GM19467 (cell line): ENCODE measurements around the gene PARP14.
"Not testable (repeated sequence)": the region's sequence is repeated elsewhere in the genome, so short reads cannot be mapped to it uniquely, and the experiment has no call there.

ENCODE experiments used
- ATAC-seq: cut with Tn5 transposase; IDR thresholded peaks from one replicate; pipeline ENCODE4 v1.9.1; 2021; ENCODE audit warnings: mild to moderate bottlenecking, moderate library complexity; ENCODE audit not compliant: unreplicated experiment

The PARP14 gene

DNA sequence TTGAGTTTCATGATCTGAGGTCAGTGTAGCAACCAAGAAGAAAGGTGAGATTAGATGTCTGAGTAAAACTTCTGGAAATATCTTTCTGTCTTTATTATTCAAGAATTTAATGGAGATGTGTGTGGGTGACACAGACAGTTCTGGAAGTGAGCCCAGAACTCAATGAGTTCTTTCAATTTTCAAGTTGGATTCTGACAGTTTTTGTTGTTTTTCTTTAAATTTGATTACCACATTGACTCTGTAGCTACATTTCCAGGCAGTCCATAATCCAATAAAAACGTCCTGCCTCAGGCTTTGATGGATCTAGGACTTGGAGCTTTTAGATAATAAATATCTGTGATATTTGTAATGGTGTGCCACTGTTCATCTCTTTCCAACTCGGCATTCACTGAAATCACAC, 3.9 kb upstream of the PARP14 start:
- ATAC-seq, result no peak

- ATAC-seq, result no peak
These were observed 3.4 kb upstream of the PARP14 start for GRCh38 chr3:122677216-122677615.

DNA sequence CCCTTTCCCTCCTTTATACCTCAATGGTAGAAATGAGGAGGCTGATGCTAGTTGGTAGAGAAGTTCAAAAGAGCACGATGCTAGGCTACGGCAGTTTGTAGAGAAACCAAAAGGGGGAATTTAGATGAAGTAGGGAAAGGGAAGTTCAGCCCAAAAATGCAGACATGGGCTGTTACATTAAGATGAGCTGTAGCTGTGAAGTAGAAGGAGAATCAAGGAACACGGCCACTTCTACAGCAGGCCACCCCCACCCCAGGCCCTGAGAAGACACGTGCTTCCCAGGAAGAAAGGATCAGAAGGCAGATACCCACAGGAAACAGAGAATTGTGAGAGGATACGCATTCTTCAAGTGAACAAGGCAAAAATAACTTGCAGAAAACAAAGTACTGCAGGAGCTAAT, 2.1 kb upstream of the PARP14 start:
- no peak for ATAC-seq

DNA sequence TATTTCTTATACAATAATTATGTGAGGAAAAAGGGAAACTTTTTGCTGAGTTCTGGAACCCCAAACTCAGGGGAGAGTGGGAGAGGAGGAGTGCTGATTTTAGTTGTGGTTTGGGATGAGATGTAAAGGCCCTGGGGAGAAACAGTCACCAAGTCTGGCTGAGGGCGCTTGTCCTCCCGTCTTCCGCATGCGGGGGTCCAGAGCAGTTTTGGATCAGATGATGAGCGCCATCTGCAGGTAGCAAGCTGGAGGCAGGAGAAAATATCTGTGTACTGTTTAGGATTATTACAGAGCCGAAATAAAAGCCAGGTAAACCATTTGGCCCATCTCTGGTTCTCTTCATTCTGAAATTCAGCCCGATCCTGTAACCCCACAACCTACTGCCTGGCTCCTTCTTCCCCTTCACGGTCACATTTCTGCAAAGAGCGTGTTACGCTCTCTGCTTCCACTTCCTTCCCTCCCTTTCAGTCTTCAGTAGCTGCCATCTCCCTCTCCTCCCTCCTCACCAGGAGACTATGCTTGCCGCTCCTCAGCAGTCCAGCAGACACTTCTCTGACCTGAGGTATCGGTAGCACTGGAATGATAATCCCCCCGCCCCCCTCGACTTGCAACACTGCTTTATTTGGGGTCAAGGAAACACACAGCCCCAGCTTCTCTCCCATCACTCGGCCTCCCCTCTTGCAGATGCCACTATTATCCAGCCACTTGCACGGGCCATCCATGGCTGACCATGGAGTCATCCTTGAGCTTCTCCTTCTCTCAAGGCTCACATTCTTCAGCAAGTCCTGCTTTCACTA, 1.4 kb upstream of the PARP14 start:
- peak; percentile 38 for ATAC-seq

GRCh38 chr3:122679882-122680474, 661 bp upstream of the PARP14 start:
- no peak for ATAC-seq

DNA sequence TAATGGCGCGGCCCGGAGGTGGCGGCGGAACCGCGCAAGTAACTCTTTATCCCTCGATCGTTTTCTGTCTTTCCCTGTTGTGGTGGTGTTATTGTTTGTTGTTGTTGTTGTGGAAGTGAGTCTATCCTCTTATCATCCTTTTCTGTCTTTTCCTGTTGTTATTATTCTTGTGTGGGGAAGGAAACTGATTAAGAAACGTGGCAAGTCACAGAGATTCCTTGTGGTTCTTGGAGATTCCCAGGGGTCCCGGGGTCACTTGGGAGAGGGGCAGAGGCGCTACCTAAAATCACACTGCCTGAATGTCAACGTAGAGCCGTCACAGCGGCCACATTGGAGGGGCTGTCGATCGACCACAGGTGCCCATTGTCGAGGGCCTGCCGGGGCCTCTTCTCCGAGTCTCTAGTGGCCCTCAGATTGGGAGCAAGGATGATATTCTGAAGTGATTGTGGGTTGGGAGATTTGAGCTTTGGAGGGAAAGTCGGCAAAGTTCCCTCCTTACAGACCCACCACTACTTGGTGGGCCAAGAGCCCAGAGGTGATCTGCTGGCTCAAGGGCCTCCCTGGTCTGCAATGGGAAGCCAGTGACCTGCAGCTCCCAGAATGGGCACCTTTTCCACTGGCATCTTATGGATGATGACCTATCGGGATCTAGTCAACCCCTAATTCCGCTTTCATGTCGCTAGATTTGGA, 790 bp downstream of the PARP14 start:
- ATAC-seq, result no peak

- ATAC-seq, result no peak
These were observed 1.4 kb downstream of the PARP14 start for GRCh38 chr3:122681974-122682409.

DNA sequence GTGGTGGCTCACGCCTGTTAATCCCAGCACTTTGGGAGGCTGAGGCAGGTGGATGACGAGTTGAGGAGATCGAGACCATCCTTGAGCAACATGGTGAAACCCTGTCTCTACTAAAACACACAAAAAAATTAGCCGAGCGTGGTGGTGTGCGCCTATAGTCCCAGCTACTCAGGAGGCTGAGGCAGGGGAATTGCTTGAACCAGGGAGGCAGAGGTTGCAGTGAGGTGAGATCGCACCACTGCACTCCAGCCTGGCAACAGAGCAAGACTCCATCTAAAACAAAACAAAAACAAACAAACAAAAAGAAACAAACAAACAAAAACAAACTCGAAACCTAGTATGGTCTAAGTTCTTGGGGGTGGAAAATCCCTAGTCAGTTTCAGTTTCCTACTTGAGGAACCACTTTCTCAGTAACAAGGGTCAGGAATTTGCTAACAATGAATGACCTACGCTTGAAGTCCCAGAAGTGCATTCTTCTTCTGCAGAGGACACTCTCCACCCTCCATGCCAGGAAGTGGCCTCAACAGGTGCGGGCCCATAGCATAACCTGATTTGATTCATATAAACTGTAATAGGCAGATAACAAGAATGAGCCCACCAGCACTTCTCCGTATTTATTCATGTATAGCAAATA, 2.3 kb downstream of the PARP14 start:
- not testable (repeated sequence) for ATAC-seq

- ATAC-seq, result no peak
These were observed 6.7 kb downstream of the PARP14 start for GRCh38 chr3:122687298-122687697.

GRCh38 chr3:122688996-122689395, 8.4 kb downstream of the PARP14 start:
- ATAC-seq, result no peak

DNA sequence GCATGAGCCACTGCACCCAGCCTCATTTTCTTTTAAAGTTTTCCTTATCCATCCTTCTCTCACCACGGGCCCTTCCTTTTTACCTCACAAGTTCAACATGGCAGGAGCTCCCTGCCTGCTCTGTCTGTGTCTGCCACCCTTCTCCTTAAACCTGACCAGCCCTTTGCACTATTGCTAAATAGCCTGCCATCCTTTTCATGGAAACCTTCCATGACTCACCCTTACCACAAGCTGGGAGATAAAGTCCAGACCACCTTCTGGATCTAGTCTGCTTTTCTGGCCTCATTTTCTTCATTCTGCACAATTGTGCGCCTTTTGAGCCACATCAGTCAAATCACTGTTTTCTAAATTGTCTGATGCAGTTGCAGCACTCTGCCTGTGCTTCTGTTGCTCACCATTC, 8.9 kb downstream of the PARP14 start:
- no peak for ATAC-seq

- ATAC-seq, result no peak
These were observed 9.5 kb downstream of the PARP14 start for GRCh38 chr3:122690096-122690495.

DNA sequence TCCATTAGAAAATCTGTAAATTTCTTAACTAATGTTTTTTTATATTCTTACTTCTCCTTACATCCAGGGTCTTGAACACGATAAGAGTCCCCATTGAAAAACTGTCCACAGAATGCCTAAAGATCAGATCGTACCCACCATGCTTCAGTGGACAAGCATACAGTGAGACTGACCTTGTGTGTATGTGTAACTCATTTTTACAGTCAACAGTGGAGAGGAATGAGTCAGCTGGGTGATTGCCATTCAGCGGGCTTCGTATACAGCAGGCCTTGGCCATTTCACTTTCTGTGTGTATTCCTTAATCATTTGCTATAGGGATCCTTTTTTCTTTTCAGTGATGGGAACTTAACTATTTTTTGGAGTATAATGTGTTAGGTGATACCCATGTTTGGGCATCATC, 10.6 kb downstream of the PARP14 start:
- peak; percentile 50 for ATAC-seq

DNA sequence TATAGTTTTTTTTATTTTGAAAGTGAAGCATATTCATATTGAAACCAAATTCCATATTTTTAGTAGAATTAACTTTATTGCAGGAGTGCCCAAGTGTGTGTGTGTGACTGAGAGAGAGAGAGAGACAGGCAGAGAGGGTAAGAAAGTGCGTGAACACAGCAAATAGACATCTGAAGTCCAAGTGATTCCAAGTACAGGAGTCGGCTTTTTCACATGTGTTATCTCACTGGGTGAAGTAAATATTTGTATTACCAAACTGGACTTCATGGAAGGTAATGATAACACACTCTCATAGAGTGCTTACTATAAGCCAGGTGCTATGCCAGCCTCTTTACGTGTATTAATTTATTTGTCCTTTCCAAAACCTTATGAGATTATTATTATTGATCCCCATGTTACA, 12.0 kb downstream of the PARP14 start:
- ATAC-seq, result no peak

DNA sequence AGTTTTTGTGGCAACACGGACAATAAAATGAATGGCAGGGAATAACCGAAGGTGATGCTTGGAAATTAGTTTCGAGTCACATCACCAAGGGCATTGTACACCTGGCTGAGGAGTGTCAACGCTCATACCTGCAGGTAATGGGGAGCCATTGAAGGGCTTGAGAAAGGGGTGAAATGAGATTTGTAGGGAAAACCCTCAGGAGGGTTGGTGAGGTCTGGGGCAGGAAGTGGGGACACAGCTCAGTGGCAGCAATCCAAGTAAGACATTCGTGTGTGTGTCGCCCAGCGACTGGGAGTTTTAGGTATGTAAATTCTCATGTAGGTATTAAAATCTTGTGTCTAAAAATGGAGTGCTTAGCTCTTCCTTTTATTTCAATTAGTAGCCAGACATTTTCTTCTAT, 14.3 kb downstream of the PARP14 start:
- ATAC-seq, result peak; percentile 35

DNA sequence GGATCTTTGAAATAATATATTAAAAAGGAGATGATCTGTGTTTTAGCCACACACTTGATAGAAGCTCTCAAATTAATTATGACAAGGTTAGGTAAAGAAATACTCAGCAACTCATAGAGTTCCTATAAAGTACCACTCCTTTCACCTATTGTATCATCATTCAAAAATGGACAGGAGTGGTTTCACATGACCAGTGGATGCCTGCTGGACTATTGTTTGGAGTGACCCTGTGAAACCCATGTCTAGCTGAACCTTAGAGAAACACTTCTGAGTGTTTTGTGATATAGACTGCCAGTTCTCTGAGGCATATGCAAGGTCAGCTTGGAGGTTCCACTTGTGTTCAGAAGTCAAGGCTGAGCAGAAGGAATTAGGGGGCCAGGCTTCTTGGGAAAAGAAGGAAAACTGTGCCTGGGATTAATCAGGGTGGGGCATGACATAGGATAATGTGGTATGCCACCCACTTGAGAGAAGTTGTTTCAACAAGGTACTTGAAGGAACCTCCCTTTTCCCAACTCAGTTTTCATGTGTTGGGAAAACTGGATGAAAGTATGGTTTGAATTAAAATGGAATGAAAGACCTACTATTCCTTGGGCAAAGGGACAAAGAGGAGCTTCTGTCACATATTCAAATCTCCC, 15.4 kb downstream of the PARP14 start:
- no peak for ATAC-seq

GRCh38 chr3:122697952-122698620, 17.4 kb downstream of the PARP14 start:
- no peak for ATAC-seq

DNA sequence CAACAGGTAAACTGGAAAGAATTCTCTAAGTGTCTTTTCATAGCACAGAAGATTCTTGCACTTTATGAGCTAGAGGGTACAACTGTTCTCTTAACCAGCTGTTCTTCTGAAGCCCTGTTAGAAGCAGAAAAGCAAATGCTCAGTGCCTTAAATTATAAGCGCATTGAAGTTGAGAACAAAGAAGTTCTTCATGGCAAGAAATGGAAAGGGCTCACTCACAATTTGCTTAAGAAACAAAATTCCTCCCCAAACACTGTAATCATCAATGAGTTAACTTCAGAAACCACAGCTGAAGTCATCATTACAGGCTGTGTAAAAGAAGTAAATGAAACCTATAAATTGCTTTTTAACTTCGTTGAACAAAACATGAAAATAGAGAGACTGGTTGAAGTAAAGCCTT, 19.6 kb downstream of the PARP14 start:
- ATAC-seq, result no peak

GRCh38 chr3:122705379-122705778, 24.7 kb downstream of the PARP14 start:
- no peak for ATAC-seq

GRCh38 chr3:122710616-122711251, 30.1 kb downstream of the PARP14 start:
- not testable (repeated sequence) for ATAC-seq
